ENCODE measurements around the gene MRPL43.

The MRPL43 gene

DNA sequence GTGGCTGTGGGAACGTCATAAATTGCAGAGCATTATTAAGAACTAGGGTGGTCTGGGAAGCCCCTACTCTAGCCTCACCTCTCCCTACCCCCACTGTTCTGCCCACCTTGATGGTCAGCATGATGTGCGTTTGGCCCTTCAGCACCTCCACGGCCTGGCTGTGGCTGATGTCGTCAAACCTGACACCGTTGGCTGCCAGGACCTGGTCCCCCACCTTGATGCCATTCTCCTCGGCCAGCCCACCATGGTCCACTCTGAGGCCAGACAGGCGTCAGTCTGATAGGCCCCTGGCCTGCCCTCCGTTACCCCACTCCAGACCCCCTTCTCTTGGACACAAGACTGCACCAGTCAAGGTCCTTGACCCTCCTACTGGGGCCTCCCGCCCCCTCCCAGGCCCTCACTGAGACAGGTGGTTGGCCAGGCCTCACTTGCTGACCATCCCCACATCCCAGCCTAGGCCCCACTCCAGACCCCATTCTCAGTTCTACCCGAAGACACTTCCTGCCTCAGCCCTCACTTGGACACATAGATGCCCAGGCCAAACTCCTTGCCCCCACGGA is 34.5 kb upstream of the MRPL43 start:
- TF ChIP-seq, protein P1, sequence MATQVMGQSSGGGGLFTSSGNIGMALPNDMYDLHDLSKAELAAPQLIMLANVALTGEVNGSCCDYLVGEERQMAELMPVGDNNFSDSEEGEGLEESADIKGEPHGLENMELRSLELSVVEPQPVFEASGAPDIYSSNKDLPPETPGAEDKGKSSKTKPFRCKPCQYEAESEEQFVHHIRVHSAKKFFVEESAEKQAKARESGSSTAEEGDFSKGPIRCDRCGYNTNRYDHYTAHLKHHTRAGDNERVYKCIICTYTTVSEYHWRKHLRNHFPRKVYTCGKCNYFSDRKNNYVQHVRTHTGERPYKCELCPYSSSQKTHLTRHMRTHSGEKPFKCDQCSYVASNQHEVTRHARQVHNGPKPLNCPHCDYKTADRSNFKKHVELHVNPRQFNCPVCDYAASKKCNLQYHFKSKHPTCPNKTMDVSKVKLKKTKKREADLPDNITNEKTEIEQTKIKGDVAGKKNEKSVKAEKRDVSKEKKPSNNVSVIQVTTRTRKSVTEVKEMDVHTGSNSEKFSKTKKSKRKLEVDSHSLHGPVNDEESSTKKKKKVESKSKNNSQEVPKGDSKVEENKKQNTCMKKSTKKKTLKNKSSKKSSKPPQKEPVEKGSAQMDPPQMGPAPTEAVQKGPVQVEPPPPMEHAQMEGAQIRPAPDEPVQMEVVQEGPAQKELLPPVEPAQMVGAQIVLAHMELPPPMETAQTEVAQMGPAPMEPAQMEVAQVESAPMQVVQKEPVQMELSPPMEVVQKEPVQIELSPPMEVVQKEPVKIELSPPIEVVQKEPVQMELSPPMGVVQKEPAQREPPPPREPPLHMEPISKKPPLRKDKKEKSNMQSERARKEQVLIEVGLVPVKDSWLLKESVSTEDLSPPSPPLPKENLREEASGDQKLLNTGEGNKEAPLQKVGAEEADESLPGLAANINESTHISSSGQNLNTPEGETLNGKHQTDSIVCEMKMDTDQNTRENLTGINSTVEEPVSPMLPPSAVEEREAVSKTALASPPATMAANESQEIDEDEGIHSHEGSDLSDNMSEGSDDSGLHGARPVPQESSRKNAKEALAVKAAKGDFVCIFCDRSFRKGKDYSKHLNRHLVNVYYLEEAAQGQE (IDR thresholded peaks at IDR 0.05; ENCODE audit: insufficient read depth in 1 of 2, low read depth in 2 of 2, low read length in 2 of 2), result no peak
- TF ChIP-seq TAF1 (IDR thresholded peaks at IDR 0.05; ENCODE audit: borderline replicate concordance, insufficient read depth, low read length), result no peak
- TF ChIP-seq POLR2AphosphoS5 (IDR thresholded peaks at IDR 0.05; ENCODE audit: low read depth, low read length), result no peak

DNA sequence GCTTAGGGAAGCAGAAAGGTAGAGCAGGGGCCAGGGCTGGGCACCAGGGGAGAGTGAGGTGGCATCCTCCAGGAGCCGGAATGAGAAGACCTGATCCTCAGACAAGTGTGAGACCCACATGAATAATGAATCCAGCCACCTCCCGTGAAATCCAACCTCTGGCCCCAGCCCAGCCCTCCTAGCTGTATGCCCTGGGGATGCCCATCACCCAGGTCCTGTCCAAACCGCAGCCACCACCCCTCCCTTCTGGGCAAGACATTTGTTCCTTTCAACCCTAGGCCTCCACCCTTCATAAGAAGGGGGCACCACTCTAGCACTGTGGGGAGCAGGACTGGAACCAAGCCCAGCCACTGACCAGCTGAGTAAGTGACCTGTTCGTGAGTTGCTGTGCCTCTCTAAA is 33.9 kb upstream of the MRPL43 start:
- TF ChIP-seq POLR2AphosphoS5 (IDR thresholded peaks at IDR 0.05; ENCODE audit: low read depth, low read length) (no peak), SIN3A (IDR thresholded peaks at IDR 0.05; ENCODE audit: borderline replicate concordance, insufficient read depth, low read length) (no peak), FOXP2 (optimal IDR thresholded peaks at IDR 0.05; ENCODE audit: borderline replicate concordance, extremely low read depth, extremely low read length, insufficient read depth) (no peak), TAF1 (IDR thresholded peaks at IDR 0.05; ENCODE audit: borderline replicate concordance, insufficient read depth, low read length) (no peak)
- TF ChIP-seq, protein P1 (IDR thresholded peaks at IDR 0.05; ENCODE audit: insufficient read depth in 1 of 2, low read depth in 2 of 2, low read length in 2 of 2), result no peak

DNA sequence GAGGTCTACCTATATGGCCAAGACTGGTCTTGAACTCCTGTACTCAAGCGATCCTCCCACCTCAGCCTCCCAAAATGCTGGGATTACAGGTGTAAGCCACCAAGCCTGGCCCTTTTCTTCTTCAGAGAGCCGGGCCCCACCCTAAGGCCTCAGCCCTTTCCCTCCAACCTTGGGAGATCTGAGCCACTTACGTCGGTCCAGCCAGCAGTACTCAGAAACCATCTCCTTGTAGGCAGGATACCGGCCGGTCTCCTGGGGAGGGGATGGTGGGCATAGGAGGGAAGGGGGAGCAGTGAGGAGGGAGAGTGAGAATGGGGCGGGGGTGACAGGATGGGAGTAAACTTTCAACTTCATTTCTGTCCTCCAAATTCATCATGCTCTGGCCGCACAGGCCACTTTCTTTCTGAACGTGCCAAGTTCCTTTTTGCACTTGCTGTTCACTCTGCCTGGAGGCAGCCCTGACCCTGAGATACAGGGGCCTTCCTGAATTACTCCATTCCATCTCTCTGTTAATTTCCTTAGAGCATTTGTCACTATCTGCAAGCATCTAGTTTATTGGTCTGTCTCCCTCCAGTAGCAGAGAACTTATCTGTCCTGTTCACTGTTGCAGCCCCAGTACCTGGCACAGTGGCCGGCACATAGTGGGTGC is 33.3 kb upstream of the MRPL43 start:
- TF ChIP-seq FOXP2 (optimal IDR thresholded peaks at IDR 0.05; ENCODE audit: borderline replicate concordance, extremely low read depth, extremely low read length, insufficient read depth) (no peak), SIN3A (IDR thresholded peaks at IDR 0.05; ENCODE audit: borderline replicate concordance, insufficient read depth, low read length) (no peak), POLR2AphosphoS5 (IDR thresholded peaks at IDR 0.05; ENCODE audit: low read depth, low read length) (no peak), TAF1 (IDR thresholded peaks at IDR 0.05; ENCODE audit: borderline replicate concordance, insufficient read depth, low read length) (no peak)
- TF ChIP-seq, protein P1 (IDR thresholded peaks at IDR 0.05; ENCODE audit: insufficient read depth in 1 of 2, low read depth in 2 of 2, low read length in 2 of 2), result no peak

DNA sequence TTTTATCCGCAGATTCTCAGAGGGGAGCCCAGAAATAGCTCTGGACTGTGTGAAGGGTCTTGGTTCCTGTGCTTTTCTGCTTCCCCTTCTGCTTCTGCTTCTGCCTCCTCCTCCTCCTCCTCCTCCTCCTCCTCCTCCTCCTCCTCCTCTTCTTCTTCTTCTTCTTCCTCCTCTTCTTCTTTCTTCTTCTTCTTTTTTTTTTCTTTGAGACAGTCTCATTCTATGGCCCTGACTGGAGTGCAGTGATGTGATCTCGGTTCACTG is 32.1 kb upstream of the MRPL43 start:
- TF ChIP-seq SIN3A (IDR thresholded peaks at IDR 0.05; ENCODE audit: borderline replicate concordance, insufficient read depth, low read length), result no peak
- TF ChIP-seq, protein P1 (IDR thresholded peaks at IDR 0.05; ENCODE audit: insufficient read depth in 1 of 2, low read depth in 2 of 2, low read length in 2 of 2), result no peak
